GM23338 (cell line): ENCODE results near the gene PHACTR1.

Source experiments
- EZH2 ChIP-seq: fragments of 200-600 bp; sonication (generic); IDR thresholded peaks from one replicate; pipeline ENCODE4 v1.8.0; 2017; ENCODE audit warnings: antibody characterized with exemption, mild to moderate bottlenecking, low read depth; ENCODE audit not compliant: unreplicated experiment
- EZH2phosphoT487 ChIP-seq: fragments of 200-600 bp; sonication (generic); IDR thresholded peaks from one replicate; pipeline ENCODE4 v1.8.1; 2018; ENCODE audit warnings: antibody characterized with exemption; ENCODE audit not compliant: unreplicated experiment
- JUNB ChIP-seq: IDR thresholded peaks from one replicate; pipeline ENCODE4 v1.6.1; 2016; ENCODE audit warnings: antibody characterized with exemption; ENCODE audit not compliant: unreplicated experiment
- NANOG ChIP-seq: IDR thresholded peaks from 2 replicates; pipeline ENCODE4 v1.6.1; 2016; ENCODE audit warnings: antibody characterized with exemption, borderline replicate concordance
- POLR2AphosphoS5 ChIP-seq: IDR thresholded peaks from 2 replicates; pipeline ENCODE4 v1.6.1; 2016; ENCODE audit warnings: antibody characterized with exemption, low read depth
- TF ChIP-seq, protein P1 (sequence below): IDR thresholded peaks from one replicate; pipeline ENCODE4 v1.6.1; 2018; ENCODE audit warnings: antibody characterized with exemption; ENCODE audit not compliant: unreplicated experiment
- TF ChIP-seq, protein P2 (sequence below), 2 experiments: fragments of 200-600 bp in 1 of 2; sonication (generic) in 1 of 2; conservative IDR thresholded peaks; 2 replicates each; pipeline versions ENCODE4 v1.5.1 to v1.6.1; 2016 to 2017; ENCODE audit warnings: antibody characterized with exemption in 2 of 2, low read depth in 2 of 2, mild to moderate bottlenecking in 2 of 2, moderate library complexity in 1 of 2

DNA sequence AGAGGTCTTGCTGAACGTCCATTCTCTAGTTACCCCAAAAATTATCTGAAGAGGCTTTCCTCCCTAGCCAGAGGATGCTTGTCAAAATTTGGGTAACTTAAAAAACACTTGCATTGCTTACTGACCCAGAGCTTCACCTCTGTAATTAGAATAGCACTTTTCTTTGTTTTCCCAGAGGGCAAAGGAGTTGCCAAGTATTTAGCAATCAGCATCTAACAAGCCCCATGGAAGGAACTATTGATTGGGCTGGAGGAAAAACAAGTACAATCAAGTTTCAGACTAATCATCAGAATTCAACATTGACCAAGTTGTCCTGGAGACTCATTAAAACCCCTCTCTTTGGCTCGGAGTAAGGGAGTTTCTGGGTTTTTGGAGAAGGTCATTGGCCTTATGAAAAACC lies 385.4 kb downstream of the PHACTR1 start:
- TF ChIP-seq, protein P1, sequence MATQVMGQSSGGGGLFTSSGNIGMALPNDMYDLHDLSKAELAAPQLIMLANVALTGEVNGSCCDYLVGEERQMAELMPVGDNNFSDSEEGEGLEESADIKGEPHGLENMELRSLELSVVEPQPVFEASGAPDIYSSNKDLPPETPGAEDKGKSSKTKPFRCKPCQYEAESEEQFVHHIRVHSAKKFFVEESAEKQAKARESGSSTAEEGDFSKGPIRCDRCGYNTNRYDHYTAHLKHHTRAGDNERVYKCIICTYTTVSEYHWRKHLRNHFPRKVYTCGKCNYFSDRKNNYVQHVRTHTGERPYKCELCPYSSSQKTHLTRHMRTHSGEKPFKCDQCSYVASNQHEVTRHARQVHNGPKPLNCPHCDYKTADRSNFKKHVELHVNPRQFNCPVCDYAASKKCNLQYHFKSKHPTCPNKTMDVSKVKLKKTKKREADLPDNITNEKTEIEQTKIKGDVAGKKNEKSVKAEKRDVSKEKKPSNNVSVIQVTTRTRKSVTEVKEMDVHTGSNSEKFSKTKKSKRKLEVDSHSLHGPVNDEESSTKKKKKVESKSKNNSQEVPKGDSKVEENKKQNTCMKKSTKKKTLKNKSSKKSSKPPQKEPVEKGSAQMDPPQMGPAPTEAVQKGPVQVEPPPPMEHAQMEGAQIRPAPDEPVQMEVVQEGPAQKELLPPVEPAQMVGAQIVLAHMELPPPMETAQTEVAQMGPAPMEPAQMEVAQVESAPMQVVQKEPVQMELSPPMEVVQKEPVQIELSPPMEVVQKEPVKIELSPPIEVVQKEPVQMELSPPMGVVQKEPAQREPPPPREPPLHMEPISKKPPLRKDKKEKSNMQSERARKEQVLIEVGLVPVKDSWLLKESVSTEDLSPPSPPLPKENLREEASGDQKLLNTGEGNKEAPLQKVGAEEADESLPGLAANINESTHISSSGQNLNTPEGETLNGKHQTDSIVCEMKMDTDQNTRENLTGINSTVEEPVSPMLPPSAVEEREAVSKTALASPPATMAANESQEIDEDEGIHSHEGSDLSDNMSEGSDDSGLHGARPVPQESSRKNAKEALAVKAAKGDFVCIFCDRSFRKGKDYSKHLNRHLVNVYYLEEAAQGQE, result no peak
- TF ChIP-seq, protein P2, sequence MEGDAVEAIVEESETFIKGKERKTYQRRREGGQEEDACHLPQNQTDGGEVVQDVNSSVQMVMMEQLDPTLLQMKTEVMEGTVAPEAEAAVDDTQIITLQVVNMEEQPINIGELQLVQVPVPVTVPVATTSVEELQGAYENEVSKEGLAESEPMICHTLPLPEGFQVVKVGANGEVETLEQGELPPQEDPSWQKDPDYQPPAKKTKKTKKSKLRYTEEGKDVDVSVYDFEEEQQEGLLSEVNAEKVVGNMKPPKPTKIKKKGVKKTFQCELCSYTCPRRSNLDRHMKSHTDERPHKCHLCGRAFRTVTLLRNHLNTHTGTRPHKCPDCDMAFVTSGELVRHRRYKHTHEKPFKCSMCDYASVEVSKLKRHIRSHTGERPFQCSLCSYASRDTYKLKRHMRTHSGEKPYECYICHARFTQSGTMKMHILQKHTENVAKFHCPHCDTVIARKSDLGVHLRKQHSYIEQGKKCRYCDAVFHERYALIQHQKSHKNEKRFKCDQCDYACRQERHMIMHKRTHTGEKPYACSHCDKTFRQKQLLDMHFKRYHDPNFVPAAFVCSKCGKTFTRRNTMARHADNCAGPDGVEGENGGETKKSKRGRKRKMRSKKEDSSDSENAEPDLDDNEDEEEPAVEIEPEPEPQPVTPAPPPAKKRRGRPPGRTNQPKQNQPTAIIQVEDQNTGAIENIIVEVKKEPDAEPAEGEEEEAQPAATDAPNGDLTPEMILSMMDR (conservative IDR thresholded peaks at IDR 0.05; ENCODE audit: low read depth in 2 of 2), result no peak
- TF ChIP-seq EZH2 (no peak), POLR2AphosphoS5 (no peak), EZH2phosphoT487 (no peak), JUNB (no peak), NANOG (no peak)
